RWPE1 (cell line): ENCODE results near the gene VAX1.
A peak's percentile ranks its signal among the peaks of the same experiment; 100 is the strongest.
"Not testable (repeated sequence)": the region's sequence is repeated elsewhere in the genome, so short reads cannot be mapped to it uniquely, and the experiment has no call there.

ENCODE experiments used
- CTCF ChIA-PET: fragments of 350-600 bp; sonication (Branson Sonifier 250); formaldehyde crosslinking; extraction: SDS; loops from one replicate; lab custom pipeline; 2021; lab: Yijun Ruan, JAX
- POLR2A ChIA-PET: fragments of 400-600 bp; formaldehyde crosslinking; extraction: SDS; loops from one replicate; lab custom pipeline; 2020; ENCODE audit warnings: antibody characterized with exemption; ENCODE audit not compliant: low non-redundant PET; lab: Yijun Ruan, JAX
- DNase-seq: peaks from one replicate; pipeline ENCODE4 v3.0.0; 2012; ENCODE audit warnings: low spot score
- H3K27ac ChIP-seq: fragments of 450-650 bp; 2 replicates; pipeline ENCODE4 v1.5.1; 2017
- TF ChIP-seq, protein P1 (sequence below): fragments of 450-650 bp; conservative IDR thresholded peaks from 2 replicates; pipeline ENCODE4 v1.5.1; 2017; ENCODE audit warnings: low read depth, mild to moderate bottlenecking

Gene VAX1, protein sequence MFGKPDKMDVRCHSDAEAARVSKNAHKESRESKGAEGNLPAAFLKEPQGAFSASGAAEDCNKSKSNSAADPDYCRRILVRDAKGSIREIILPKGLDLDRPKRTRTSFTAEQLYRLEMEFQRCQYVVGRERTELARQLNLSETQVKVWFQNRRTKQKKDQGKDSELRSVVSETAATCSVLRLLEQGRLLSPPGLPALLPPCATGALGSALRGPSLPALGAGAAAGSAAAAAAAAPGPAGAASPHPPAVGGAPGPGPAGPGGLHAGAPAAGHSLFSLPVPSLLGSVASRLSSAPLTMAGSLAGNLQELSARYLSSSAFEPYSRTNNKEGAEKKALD

GRCh38 chr10:117137911-117138642 lies at the start of gene VAX1:
Gene VAX1 (minus strand): TSS chr10:117138270. CDS start chr10:117138056, 214 bp downstream.
- no peak for DNase-seq
- no peak within 1 kb of the TSS for H3K27ac ChIP-seq
- POLR2A ChIA-PET, result no interaction called here
- CTCF ChIA-PET, result interaction anchor here (1.3 kb wide), 1 partner anchor 28 kb away, joined by 4 read pairs; no protein-coding TSS in a partner anchor
- TF ChIP-seq, protein P1, sequence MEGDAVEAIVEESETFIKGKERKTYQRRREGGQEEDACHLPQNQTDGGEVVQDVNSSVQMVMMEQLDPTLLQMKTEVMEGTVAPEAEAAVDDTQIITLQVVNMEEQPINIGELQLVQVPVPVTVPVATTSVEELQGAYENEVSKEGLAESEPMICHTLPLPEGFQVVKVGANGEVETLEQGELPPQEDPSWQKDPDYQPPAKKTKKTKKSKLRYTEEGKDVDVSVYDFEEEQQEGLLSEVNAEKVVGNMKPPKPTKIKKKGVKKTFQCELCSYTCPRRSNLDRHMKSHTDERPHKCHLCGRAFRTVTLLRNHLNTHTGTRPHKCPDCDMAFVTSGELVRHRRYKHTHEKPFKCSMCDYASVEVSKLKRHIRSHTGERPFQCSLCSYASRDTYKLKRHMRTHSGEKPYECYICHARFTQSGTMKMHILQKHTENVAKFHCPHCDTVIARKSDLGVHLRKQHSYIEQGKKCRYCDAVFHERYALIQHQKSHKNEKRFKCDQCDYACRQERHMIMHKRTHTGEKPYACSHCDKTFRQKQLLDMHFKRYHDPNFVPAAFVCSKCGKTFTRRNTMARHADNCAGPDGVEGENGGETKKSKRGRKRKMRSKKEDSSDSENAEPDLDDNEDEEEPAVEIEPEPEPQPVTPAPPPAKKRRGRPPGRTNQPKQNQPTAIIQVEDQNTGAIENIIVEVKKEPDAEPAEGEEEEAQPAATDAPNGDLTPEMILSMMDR, result no peak

GRCh38 chr10:117186832-117187615 lies 49.0 kb upstream of the VAX1 start:
- POLR2A ChIA-PET, result no interaction called here
- DNase-seq, result peak; percentile 91
- CTCF ChIA-PET, result interaction anchor here (0.5 to 2.1 kb wide), 6 partner anchors 11 to 377 kb away, joined by 3 to 8 read pairs (median 3); no protein-coding TSS in a partner anchor
- TF ChIP-seq, protein P1, result no peak
- no peak overlapping the region for H3K27ac ChIP-seq

DNA sequence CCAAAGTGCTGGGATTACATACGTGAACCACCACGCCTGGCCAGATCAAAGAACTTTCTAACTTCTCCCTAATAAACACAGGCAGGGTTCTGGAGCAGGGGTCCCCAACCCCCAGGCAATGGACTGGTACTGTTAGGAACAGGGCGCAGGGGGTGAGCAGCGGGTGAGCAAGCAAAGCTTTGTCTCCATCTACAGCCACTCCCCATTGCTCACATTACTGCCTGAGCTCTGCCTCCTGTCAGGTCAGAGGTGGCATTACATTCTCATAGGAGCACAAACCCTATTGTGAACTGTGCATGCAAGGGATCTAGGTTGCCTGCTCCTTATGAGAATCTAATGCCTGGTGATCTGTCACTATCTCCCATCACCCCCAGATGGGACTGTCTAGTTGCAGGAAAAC lies 47.7 kb upstream of the VAX1 start:
- POLR2A ChIA-PET, H3K27ac ChIP-seq, DNase-seq: not testable (repeated sequence)
- CTCF ChIA-PET, result interaction anchor here (1.1 kb wide), 1 partner anchor 398 kb away, joined by 3 read pairs; no protein-coding TSS in a partner anchor

- CTCF ChIA-PET, result interaction anchor here (1.1 to 1.6 kb wide), 2 partner anchors 388 to 397 kb away, joined by 3 read pairs; no protein-coding TSS in a partner anchor
- POLR2A ChIA-PET, result no interaction called here
- no peak for DNase-seq
- TF ChIP-seq, protein P1, result no peak
- H3K27ac ChIP-seq, result no peak overlapping the region
These were observed 46.8 kb upstream of the VAX1 start for GRCh38 chr10:117184821-117185220.

DNA sequence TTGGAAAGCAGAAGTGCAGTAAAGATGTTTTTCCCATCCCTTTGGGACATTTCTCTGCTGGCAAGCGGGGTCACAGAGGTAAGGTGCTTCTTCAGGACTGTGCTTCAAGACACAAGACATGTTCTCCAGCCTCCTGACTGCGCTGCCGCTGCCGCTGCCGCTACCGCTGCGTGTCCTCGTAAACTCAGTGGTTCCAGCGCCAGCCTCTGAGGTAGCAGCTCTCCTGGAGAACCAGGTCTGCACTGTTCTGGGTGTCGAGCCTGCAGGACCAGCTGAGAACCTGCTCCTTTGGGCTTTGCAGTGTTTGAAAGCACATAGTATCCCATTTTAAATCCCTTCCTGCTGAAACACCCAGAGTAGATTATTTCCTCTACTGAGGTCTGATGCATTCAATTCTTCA lies 46.2 kb upstream of the VAX1 start:
- H3K27ac ChIP-seq, result no peak overlapping the region
- ChIA-PET CTCF (interaction anchor here (1.6 kb wide), 1 partner anchor 388 kb away, joined by 3 read pairs; no protein-coding TSS in a partner anchor), POLR2A (no interaction called here)
- TF ChIP-seq, protein P1, result no peak
- DNase-seq, result no peak

DNA sequence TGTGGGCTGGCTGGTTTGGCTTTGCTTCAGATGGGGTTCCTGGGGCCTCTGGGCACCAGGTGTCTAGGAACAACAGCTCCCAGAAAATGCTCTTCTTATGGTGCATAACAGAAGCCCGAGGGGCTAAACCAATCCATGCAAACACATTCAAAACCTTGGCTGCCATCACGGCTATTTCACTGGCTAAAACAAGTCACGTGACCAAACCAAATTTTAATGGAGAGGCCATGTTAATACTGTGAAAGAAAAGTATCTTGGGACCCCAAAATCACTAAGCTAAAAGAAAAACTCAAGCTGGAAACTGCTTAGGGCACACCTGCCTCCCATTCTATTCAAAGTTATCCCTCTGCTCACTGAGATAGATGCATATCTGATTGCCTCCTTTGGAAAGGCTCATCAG lies 40.1 kb upstream of the VAX1 start:
- no peak for DNase-seq
- POLR2A ChIA-PET, result no interaction called here
- H3K27ac ChIP-seq, result no peak overlapping the region
- TF ChIP-seq, protein P1, result no peak
- CTCF ChIA-PET, result interaction anchor here (0.7 to 1.1 kb wide), 2 partner anchors 381 to 436 kb away, joined by 3 to 4 read pairs; partner anchors contain the start of gene HSPA12A
